K562 (cell line): ENCODE measurements around the gene SPRY4. TPM values are rescaled to one million over a fixed set of nuclear protein-coding genes. Genes with fewer than 3 reads are reported as not detected.

Experiments used
- GABPB1 ChIP-seq: sonication (generic); formaldehyde crosslinking; IDR thresholded peaks from 2 replicates; pipeline ENCODE4 v1.8.0; 2022; ENCODE audit warnings: mild to moderate bottlenecking, missing genetic modification reagents
- HNRNPLL ChIP-seq: fragments of 200-400 bp; formaldehyde crosslinking; IDR thresholded peaks from 2 replicates; pipeline ENCODE4 v1.6.1; 2017; ENCODE audit warnings: low read length, low read depth, mild to moderate bottlenecking; ENCODE audit not compliant: poor library complexity, severe bottlenecking
- MAFF ChIP-seq: IDR thresholded peaks from 2 replicates; pipeline ENCODE4 v1.6.1; 2012; ENCODE audit warnings: low read length, improper control_type of control experiment
- MYBL2 ChIP-seq, 2 experiments: fragments of 450-650 bp in 1 of 2; sonication (generic) in 1 of 2; formaldehyde crosslinking in 1 of 2; IDR thresholded peaks; 2 replicates each; pipeline versions ENCODE4 v1.6.1 to v1.8.1; 2017 to 2022; ENCODE audit warnings: borderline replicate concordance in 1 of 2, inconsistent platforms in 1 of 2, low read depth in 1 of 2, mild to moderate bottlenecking in 1 of 2, missing genetic modification reagents in 1 of 2, moderate library complexity in 1 of 2
- SAP30 ChIP-seq: fragments of 200-600 bp; sonication (generic); IDR thresholded peaks from 2 replicates; pipeline ENCODE4 v1.6.1; 2012; ENCODE audit warnings: borderline replicate concordance, low read depth, mild to moderate bottlenecking, moderate library complexity, low read length, control low read depth, inconsistent platforms; ENCODE audit not compliant: insufficient read depth, poor library complexity, severe bottlenecking
- SP2 ChIP-seq: IDR thresholded peaks from 2 replicates; pipeline ENCODE4 v1.6.1; 2011; ENCODE audit warnings: mild to moderate bottlenecking, low read depth, low read length, moderate library complexity; ENCODE audit not compliant: poor library complexity, severe bottlenecking; ENCODE audit errors: extremely low read depth
- ZC3H4 ChIP-seq: sonication (generic); formaldehyde crosslinking; IDR thresholded peaks from 2 replicates; pipeline ENCODE4 v1.9.0; 2021; ENCODE audit warnings: missing genetic modification reagents, borderline replicate concordance
- ZNF316 ChIP-seq: fragments of 450-650 bp; IDR thresholded peaks from 2 replicates; pipeline ENCODE4 v1.6.1; 2016
- polyA plus RNA-seq, 8 experiments: library from polyadenylated mRNA; depleted of rRNA in 4 of 8; stranded (reverse) in 5 of 8; unstranded in 3 of 8; fragments of >200 nt; fragmentation: Nextera tagmentation in 2 of 8; fragmentation: Illumina TruSeq in 1 of 8; extraction: Ambion mirVana in 2 of 8; extraction: Trizol in 1 of 8; gene quantifications; 2 replicates each; pipeline versions ENCODE4 v1.2.1 to v1.2.3, GENCODE V29; 2011 to 2014; ENCODE audit warnings: inconsistent platforms in 1 of 8, missing spikeins in 1 of 8
- total RNA-seq, 7 experiments: library from RNA; depleted of rRNA in 6 of 7; stranded (reverse); fragments of >200 nt in 6 of 7; fragmentation: Illumina TruSeq in 2 of 7; extraction: Trizol in 2 of 7; gene quantifications; 2 replicates each; pipeline versions ENCODE4 v1.2.1 to v1.2.3, GENCODE V29; 2011 to 2021; ENCODE audit warnings: low replicate concordance in 1 of 7
- TF ChIP-seq, protein P1 (sequence below), 2 experiments: IDR thresholded peaks; 2 replicates each; pipeline ENCODE4 v1.6.1; 2012; ENCODE audit warnings: improper control_type of control experiment in 2 of 2, low read depth in 2 of 2, low read length in 2 of 2, borderline replicate concordance in 1 of 2
- TF ChIP-seq, protein P2 (sequence below), 2 experiments: fragments of 450-650 bp; IDR thresholded peaks; 2 replicates each; pipeline ENCODE4 v1.6.1; 2016; ENCODE audit warnings: mild to moderate bottlenecking in 2 of 2, borderline replicate concordance in 1 of 2, low read depth in 1 of 2, moderate library complexity in 1 of 2
- TF ChIP-seq, protein P3 (sequence below): fragments of 250-450 bp; sonication (Bioruptor Pico); IDR thresholded peaks from 2 replicates; pipeline ENCODE4 v1.8.0; 2021; ENCODE audit warnings: mild to moderate bottlenecking, moderate library complexity

SPRY4 gene
- total and polyA plus RNA-seq, 9 of the 15 experiments (the other 6 are each of a cell fraction or from before 2014, with no cell fraction given) = 2.6 to 24.2 (median 9.5) TPM

DNA sequence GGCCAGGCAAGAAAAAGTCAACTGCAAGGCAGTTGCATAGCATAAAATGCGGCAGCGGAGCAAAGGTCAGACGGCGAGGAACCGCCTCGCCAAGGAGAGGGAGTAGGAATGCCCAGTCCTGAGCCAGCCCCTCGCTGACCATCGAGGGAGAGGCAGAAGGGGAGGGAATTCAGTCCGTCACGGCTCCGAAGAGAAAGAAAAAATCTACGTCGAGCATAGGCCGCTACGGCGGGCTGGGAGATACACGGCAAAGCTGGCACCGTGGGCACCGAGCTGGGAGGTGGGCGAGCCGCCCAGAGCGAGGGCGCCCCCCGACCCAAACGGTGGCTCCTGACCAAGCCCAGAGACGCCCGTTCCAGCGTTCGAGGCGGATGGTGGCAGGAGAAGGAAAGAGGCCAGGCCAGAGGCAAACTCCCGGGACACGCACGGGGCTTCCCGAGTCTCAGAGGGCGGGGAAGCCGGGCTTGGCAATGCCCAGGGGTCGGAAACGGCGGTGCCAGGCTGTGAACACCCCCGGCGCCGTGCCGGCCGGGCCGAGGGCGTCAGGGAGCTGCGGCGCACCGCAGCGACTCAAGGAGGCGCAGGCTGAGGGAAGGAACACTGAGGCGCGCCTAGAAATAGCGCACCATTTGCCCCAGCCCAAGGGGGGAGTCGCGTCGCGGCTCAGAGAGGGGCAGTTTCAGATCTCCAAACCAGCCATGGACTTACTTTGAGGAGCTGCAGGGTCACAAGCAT, 518 bp downstream of the SPRY4 start (continued):
- TF ChIP-seq, protein P1, sequence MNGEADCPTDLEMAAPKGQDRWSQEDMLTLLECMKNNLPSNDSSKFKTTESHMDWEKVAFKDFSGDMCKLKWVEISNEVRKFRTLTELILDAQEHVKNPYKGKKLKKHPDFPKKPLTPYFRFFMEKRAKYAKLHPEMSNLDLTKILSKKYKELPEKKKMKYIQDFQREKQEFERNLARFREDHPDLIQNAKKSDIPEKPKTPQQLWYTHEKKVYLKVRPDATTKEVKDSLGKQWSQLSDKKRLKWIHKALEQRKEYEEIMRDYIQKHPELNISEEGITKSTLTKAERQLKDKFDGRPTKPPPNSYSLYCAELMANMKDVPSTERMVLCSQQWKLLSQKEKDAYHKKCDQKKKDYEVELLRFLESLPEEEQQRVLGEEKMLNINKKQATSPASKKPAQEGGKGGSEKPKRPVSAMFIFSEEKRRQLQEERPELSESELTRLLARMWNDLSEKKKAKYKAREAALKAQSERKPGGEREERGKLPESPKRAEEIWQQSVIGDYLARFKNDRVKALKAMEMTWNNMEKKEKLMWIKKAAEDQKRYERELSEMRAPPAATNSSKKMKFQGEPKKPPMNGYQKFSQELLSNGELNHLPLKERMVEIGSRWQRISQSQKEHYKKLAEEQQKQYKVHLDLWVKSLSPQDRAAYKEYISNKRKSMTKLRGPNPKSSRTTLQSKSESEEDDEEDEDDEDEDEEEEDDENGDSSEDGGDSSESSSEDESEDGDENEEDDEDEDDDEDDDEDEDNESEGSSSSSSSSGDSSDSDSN (IDR thresholded peaks at IDR 0.05; ENCODE audit: borderline replicate concordance in 1 of 2, low read depth in 2 of 2, low read length in 2 of 2) = 0 out of 4 replicates have a peak, but pooled peaks have one; percentile 14 to 70
- TF ChIP-seq ZNF316 (no peak), ZC3H4 (CRISPR knock-in tag) (no peak; the same call in 1 of the 2 replicates), MYBL2 (IDR thresholded peaks at IDR 0.05; ENCODE audit: low read depth) (no peak), MYBL2 (CRISPR knock-in tag; IDR thresholded peaks at IDR 0.05; ENCODE audit: borderline replicate concordance) (no peak), MAFF (no peak), GABPB1 (CRISPR knock-in tag) (no peak), SAP30 (peak; percentile 16), SP2 (no peak), HNRNPLL (no peak)
- TF ChIP-seq, protein P2, sequence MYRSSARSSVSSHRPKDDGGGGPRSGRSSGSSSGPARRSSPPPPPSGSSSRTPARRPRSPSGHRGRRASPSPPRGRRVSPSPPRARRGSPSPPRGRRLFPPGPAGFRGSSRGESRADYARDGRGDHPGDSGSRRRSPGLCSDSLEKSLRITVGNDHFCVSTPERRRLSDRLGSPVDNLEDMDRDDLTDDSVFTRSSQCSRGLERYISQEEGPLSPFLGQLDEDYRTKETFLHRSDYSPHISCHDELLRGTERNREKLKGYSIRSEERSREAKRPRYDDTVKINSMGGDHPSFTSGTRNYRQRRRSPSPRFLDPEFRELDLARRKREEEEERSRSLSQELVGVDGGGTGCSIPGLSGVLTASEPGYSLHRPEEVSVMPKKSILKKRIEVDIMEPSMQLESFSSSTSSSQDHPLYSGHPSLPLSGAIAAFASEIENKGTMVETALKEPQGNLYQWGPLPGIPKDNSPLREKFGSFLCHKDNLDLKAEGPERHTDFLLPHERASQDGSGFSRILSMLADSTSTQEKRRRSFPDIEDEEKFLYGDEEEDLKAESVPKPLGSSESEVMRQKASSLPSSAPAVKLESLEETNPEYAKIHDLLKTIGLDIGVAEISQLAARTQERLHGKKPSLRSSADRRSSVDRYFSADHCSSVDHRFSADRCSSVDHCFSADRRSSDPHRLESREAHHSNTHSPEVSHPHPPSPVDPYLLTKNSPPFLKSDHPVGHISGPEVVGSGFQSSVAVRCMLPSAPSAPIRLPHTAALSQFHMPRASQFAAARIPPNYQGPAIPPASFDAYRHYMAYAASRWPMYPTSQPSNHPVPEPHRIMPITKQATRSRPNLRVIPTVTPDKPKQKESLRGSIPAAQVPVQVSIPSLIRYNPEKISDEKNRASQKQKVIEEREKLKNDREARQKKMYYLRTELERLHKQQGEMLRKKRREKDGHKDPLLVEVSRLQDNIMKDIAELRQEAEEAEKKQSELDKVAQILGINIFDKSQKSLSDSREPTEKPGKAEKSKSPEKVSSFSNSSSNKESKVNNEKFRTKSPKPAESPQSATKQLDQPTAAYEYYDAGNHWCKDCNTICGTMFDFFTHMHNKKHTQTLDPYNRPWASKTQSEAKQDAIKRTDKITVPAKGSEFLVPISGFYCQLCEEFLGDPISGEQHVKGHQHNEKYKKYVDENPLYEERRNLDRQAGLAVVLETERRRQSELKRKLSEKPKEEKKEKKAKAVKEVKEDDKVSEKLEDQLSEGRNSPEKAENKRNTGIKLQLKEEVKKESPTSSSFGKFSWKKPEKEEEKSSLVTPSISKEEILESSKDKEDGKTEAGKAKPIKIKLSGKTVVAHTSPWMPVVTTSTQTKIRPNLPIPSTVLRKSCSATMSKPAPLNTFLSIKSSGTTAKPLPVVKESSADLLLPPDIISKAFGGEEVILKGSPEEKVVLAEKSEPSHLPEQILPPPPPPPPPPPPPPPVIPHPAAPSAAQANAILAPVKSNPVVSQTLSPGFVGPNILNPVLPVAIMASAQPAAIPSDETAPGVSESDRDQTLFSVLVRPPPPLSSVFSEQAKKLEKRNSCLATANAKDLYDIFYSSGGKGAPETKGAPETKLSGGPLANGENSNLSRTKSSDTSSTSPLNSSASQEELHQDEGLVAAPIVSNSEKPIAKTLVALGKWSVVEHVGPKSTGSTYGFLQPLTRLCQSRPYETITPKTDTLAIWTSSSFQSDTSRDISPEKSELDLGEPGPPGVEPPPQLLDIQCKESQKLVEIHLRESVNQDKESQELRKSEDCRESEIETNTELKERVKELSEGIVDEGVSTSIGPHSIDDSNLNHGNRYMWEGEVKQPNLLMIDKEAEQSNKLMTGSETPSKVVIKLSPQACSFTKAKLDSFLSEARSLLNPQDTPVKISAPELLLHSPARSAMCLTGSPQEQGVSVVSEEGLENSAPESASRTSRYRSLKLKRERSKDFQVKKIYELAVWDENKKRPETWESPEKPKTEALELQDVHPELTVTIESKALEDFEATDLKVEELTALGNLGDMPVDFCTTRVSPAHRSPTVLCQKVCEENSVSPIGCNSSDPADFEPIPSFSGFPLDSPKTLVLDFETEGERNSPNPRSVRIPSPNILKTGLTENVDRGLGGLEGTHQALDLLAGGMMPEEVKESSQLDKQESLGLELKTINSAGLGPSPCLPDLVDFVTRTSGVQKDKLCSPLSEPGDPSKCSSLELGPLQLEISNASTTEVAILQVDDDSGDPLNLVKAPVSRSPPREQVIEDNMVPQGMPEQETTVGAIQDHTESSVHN (IDR thresholded peaks at IDR 0.05; ENCODE audit: borderline replicate concordance in 1 of 2, low read depth in 1 of 2) = no peak
- TF ChIP-seq, protein P3, sequence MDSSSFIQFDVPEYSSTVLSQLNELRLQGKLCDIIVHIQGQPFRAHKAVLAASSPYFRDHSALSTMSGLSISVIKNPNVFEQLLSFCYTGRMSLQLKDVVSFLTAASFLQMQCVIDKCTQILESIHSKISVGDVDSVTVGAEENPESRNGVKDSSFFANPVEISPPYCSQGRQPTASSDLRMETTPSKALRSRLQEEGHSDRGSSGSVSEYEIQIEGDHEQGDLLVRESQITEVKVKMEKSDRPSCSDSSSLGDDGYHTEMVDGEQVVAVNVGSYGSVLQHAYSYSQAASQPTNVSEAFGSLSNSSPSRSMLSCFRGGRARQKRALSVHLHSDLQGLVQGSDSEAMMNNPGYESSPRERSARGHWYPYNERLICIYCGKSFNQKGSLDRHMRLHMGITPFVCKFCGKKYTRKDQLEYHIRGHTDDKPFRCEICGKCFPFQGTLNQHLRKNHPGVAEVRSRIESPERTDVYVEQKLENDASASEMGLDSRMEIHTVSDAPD = no peak
